WTC11 (cell line): ENCODE results near the gene DHX58. TPM values are rescaled to one million over a fixed set of nuclear protein-coding genes. Genes with fewer than 3 reads are reported as not detected.

Source experiments
- ATAC-seq: fragments of 200-7000 bp; cut with Tn5 transposase; 2 replicates; pipeline ENCODE4 v1.10.0; 2021; ENCODE audit warnings: mild to moderate bottlenecking, moderate library complexity
- CTCF ChIA-PET: fragments of 300-600 bp; sonication (Branson Sonifier 250); formaldehyde crosslinking; loops from one replicate; lab custom pipeline; 2021; ENCODE audit warnings: antibody characterized with exemption; lab: Charles Lee
- POLR2A ChIA-PET: fragments of 350-600 bp; sonication (Branson Sonifier 250); formaldehyde crosslinking; loops from one replicate; lab custom pipeline; 2021; ENCODE audit warnings: antibody characterized with exemption; lab: Charles Lee
- DNase-seq: peaks from one replicate; pipeline ENCODE4 v3.0.0; 2021; ENCODE audit warnings: low spot score
- H3K27ac Mint-ChIP-seq: 2 replicates; pipeline ENCODE4 v1.8.0; 2021; ENCODE audit warnings: mixed read lengths
- H3K27me3 Mint-ChIP-seq: 2 replicates; pipeline ENCODE4 v1.8.0; 2021; ENCODE audit warnings: low read depth, mild to moderate bottlenecking, moderate library complexity, mixed read lengths
- H3K36me3 Mint-ChIP-seq: 2 replicates; pipeline ENCODE4 v1.8.0; 2021; ENCODE audit warnings: mixed read lengths
- H3K4me1 Mint-ChIP-seq: 2 replicates; pipeline ENCODE4 v1.8.0; 2022; ENCODE audit warnings: mixed read lengths
- H3K4me3 Mint-ChIP-seq: 2 replicates; pipeline ENCODE4 v1.8.0; 2021; ENCODE audit warnings: mild to moderate bottlenecking, moderate library complexity, mixed read lengths
- H3K9me3 Mint-ChIP-seq: 2 replicates; pipeline ENCODE4 v1.8.0; 2021; ENCODE audit warnings: mixed read lengths
- ATF1 ChIP-seq: sonication (generic); formaldehyde crosslinking; IDR thresholded peaks from 2 replicates; pipeline ENCODE4 v1.8.1; 2023; ENCODE audit warnings: mild to moderate bottlenecking, moderate library complexity, missing genetic modification reagents
- CREB1 ChIP-seq: sonication (generic); formaldehyde crosslinking; IDR thresholded peaks from 2 replicates; pipeline ENCODE4 v1.8.0; 2023; ENCODE audit warnings: mild to moderate bottlenecking, missing genetic modification reagents
- GABPB1 ChIP-seq: sonication (generic); formaldehyde crosslinking; IDR thresholded peaks from 2 replicates; pipeline ENCODE4 v1.8.1; 2023; ENCODE audit warnings: mild to moderate bottlenecking, missing genetic modification reagents
- HMGXB4 ChIP-seq: sonication (generic); formaldehyde crosslinking; IDR thresholded peaks from 2 replicates; pipeline ENCODE4 v1.8.1; 2023; ENCODE audit warnings: mild to moderate bottlenecking, moderate library complexity, missing genetic modification reagents
- KAT7 ChIP-seq: sonication (generic); formaldehyde crosslinking; IDR thresholded peaks from 2 replicates; pipeline ENCODE4 v1.8.1; 2023; ENCODE audit warnings: missing genetic modification reagents, mild to moderate bottlenecking, borderline replicate concordance
- MXD4 ChIP-seq: fragments of 250-450 bp; sonication (Bioruptor Pico); IDR thresholded peaks from 2 replicates; pipeline ENCODE4 v1.8.0; 2021; ENCODE audit warnings: mild to moderate bottlenecking, moderate library complexity, borderline replicate concordance
- NFE2L1 ChIP-seq: sonication (generic); formaldehyde crosslinking; IDR thresholded peaks from 2 replicates; pipeline ENCODE4 v1.8.1; 2023; ENCODE audit warnings: missing genetic modification reagents
- NR1H2 ChIP-seq: sonication (generic); formaldehyde crosslinking; IDR thresholded peaks from 2 replicates; pipeline ENCODE4 v1.9.0; 2021; ENCODE audit warnings: mild to moderate bottlenecking, moderate library complexity, missing genetic modification reagents
- OVOL2 ChIP-seq: fragments of 250-450 bp; sonication (Bioruptor Pico); IDR thresholded peaks from 2 replicates; pipeline ENCODE4 v1.9.0; 2021; ENCODE audit warnings: mild to moderate bottlenecking, borderline replicate concordance
- SMAD3 ChIP-seq: sonication (generic); formaldehyde crosslinking; IDR thresholded peaks from 2 replicates; pipeline ENCODE4 v1.8.0; 2022; ENCODE audit warnings: missing genetic modification reagents, mild to moderate bottlenecking, borderline replicate concordance
- SMAD4 ChIP-seq: sonication (generic); formaldehyde crosslinking; IDR thresholded peaks from 2 replicates; pipeline ENCODE4 v1.8.0; 2022; ENCODE audit warnings: mild to moderate bottlenecking, missing genetic modification reagents
- SOX15 ChIP-seq: fragments of 250-450 bp; sonication (Bioruptor Pico); IDR thresholded peaks from 2 replicates; pipeline ENCODE4 v1.9.0; 2021; ENCODE audit warnings: mild to moderate bottlenecking
- SP1 ChIP-seq: sonication (generic); formaldehyde crosslinking; conservative IDR thresholded peaks from 2 replicates; pipeline ENCODE4 v1.8.1; 2022; ENCODE audit warnings: missing genetic modification reagents
- TEAD1 ChIP-seq: sonication (generic); formaldehyde crosslinking; IDR thresholded peaks from 2 replicates; pipeline ENCODE4 v1.8.0; 2022; ENCODE audit warnings: mild to moderate bottlenecking, missing genetic modification reagents
- ZNF121 ChIP-seq: sonication (generic); formaldehyde crosslinking; IDR thresholded peaks from 2 replicates; pipeline ENCODE4 v1.8.0; 2023; ENCODE audit warnings: missing genetic modification reagents
- ZNF396 ChIP-seq: fragments of 250-450 bp; sonication (Bioruptor Pico); IDR thresholded peaks from 2 replicates; pipeline ENCODE4 v1.8.0; 2021; ENCODE audit warnings: mild to moderate bottlenecking, moderate library complexity, borderline replicate concordance
- ZNF423 ChIP-seq: fragments of 250-450 bp; sonication (Bioruptor Pico); IDR thresholded peaks from 2 replicates; pipeline ENCODE4 v2.1.2; 2022; ENCODE audit warnings: mild to moderate bottlenecking, moderate library complexity
- ZSCAN18 ChIP-seq: fragments of 250-450 bp; sonication (Bioruptor Pico); IDR thresholded peaks from 2 replicates; pipeline ENCODE4 v2.1.2; 2022; ENCODE audit warnings: mild to moderate bottlenecking, moderate library complexity
- total RNA-seq: library from RNA; stranded (reverse); gene quantifications from 3 replicates; pipeline ENCODE4 v1.2.3, GENCODE V29; 2021
- TF ChIP-seq, protein P1 (sequence below): fragments of 250-450 bp; sonication (Bioruptor Pico); IDR thresholded peaks from 2 replicates; pipeline ENCODE4 v1.9.0; 2021; ENCODE audit warnings: mild to moderate bottlenecking, borderline replicate concordance
- TF ChIP-seq, protein P2 (sequence below): sonication (generic); formaldehyde crosslinking; IDR thresholded peaks from 2 replicates; pipeline ENCODE4 v1.8.1; 2023; ENCODE audit warnings: mild to moderate bottlenecking, missing genetic modification reagents

DHX58 gene
- total RNA-seq, 1 experiment from 2014 or later: 6.3 TPM

- TF ChIP-seq ATF1 (CRISPR knock-in tag): no peak
- TF ChIP-seq ZNF423 (CRISPR knock-in tag): no peak
- no peak for TF ChIP-seq MXD4 (CRISPR knock-in tag)
Measured at GRCh38 chr17:42125565-42125964, 13.1 kb upstream of the DHX58 start (continued).

- H3K9me3 Mint-ChIP-seq: no peaks in the 10 kb centered on the region
- DNase-seq: no peak
- CTCF ChIA-PET: interaction anchor here (0.5 to 2.3 kb wide), 9 partner anchors 10 to 443 kb away, joined by 3 to 8 read pairs (median 3); partner anchors contain the start of gene DHX58
- TF ChIP-seq HMGXB4 (CRISPR knock-in tag) (no peak), NFE2L1 (CRISPR knock-in tag) (no peak), ZNF396 (CRISPR knock-in tag) (no peak), SOX15 (no peak), TEAD1 (CRISPR knock-in tag) (no peak), SMAD3 (CRISPR knock-in tag) (no peak), NR1H2 (CRISPR knock-in tag) (no peak), ZNF121 (CRISPR knock-in tag) (no peak), KAT7 (no peak), SP1 (CRISPR knock-in tag) (no peak), ZSCAN18 (CRISPR knock-in tag) (no peak), SMAD4 (CRISPR knock-in tag) (no peak), OVOL2 (CRISPR knock-in tag) (no peak), GABPB1 (CRISPR knock-in tag) (no peak), CREB1 (CRISPR knock-in tag) (no peak)
- TF ChIP-seq, protein P1, sequence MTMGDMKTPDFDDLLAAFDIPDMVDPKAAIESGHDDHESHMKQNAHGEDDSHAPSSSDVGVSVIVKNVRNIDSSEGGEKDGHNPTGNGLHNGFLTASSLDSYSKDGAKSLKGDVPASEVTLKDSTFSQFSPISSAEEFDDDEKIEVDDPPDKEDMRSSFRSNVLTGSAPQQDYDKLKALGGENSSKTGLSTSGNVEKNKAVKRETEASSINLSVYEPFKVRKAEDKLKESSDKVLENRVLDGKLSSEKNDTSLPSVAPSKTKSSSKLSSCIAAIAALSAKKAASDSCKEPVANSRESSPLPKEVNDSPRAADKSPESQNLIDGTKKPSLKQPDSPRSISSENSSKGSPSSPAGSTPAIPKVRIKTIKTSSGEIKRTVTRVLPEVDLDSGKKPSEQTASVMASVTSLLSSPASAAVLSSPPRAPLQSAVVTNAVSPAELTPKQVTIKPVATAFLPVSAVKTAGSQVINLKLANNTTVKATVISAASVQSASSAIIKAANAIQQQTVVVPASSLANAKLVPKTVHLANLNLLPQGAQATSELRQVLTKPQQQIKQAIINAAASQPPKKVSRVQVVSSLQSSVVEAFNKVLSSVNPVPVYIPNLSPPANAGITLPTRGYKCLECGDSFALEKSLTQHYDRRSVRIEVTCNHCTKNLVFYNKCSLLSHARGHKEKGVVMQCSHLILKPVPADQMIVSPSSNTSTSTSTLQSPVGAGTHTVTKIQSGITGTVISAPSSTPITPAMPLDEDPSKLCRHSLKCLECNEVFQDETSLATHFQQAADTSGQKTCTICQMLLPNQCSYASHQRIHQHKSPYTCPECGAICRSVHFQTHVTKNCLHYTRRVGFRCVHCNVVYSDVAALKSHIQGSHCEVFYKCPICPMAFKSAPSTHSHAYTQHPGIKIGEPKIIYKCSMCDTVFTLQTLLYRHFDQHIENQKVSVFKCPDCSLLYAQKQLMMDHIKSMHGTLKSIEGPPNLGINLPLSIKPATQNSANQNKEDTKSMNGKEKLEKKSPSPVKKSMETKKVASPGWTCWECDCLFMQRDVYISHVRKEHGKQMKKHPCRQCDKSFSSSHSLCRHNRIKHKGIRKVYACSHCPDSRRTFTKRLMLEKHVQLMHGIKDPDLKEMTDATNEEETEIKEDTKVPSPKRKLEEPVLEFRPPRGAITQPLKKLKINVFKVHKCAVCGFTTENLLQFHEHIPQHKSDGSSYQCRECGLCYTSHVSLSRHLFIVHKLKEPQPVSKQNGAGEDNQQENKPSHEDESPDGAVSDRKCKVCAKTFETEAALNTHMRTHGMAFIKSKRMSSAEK (CRISPR knock-in tag): no peak
- TF ChIP-seq, protein P2, sequence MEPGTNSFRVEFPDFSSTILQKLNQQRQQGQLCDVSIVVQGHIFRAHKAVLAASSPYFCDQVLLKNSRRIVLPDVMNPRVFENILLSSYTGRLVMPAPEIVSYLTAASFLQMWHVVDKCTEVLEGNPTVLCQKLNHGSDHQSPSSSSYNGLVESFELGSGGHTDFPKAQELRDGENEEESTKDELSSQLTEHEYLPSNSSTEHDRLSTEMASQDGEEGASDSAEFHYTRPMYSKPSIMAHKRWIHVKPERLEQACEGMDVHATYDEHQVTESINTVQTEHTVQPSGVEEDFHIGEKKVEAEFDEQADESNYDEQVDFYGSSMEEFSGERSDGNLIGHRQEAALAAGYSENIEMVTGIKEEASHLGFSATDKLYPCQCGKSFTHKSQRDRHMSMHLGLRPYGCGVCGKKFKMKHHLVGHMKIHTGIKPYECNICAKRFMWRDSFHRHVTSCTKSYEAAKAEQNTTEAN: no peak
- no peak overlapping the region for H3K27ac Mint-ChIP-seq
- peaks cover 37% of the 10 kb centered on the region for H3K36me3 Mint-ChIP-seq
- H3K4me1 Mint-ChIP-seq: peaks cover 28% of the 10 kb centered on the region
- no peak overlapping the region for H3K4me3 Mint-ChIP-seq
- POLR2A ChIA-PET: interaction anchor here (0.6 kb wide), 3 partner anchors 34 to 624 kb away, joined by 3 to 6 read pairs (median 3); no protein-coding TSS in a partner anchor
- no peak for ATAC-seq
- H3K27me3 Mint-ChIP-seq: no peaks in the 10 kb centered on the region
Measured at GRCh38 chr17:42124256-42124655, 11.7 kb upstream of the DHX58 start.
